SK-N-MC (cell line): ENCODE results near the gene STX2.

Source experiments
- EZH2 ChIP-seq: fragments of 200-600 bp; sonication (generic); IDR thresholded peaks from one replicate; pipeline ENCODE4 v1.6.1; 2017; ENCODE audit warnings: antibody characterized with exemption
- POLR2AphosphoS5 ChIP-seq: IDR thresholded peaks from 2 replicates; pipeline ENCODE4 v1.6.1; 2012; ENCODE audit warnings: mild to moderate bottlenecking, low read depth, low read length, borderline replicate concordance

- no peak for TF ChIP-seq EZH2
- TF ChIP-seq POLR2AphosphoS5 = no peak; the same call in 1 of the 2 replicates
Measured at GRCh38 chr12:130875193-130875592, 36.1 kb upstream of the STX2 start.
